GM12875 (cell line): Measurements from ENCODE around the gene RBMXL3.
"Not testable (repeated sequence)": the region's sequence is repeated elsewhere in the genome, so short reads cannot be mapped to it uniquely, and the experiment has no call there.

ENCODE experiments used
- H3K4me3 ChIP-seq: one replicate; pipeline ENCODE4 v1.5.1; 2011; ENCODE audit warnings: low read depth, low read length, control low read depth
- CTCF ChIP-seq: IDR thresholded peaks from 2 replicates; pipeline ENCODE4 v1.5.1; 2011; ENCODE audit warnings: low read depth, mild to moderate bottlenecking, control low read depth, inconsistent platforms, low read length, moderate library complexity, borderline replicate concordance; ENCODE audit not compliant: insufficient read depth

RBMXL3 gene

GRCh38 chrX:115214151-115214550 lies 24.9 kb downstream of the RBMXL3 start:
- no peak overlapping the region for H3K4me3 ChIP-seq

GRCh38 chrX:115214605-115215004 lies 25.4 kb downstream of the RBMXL3 start:
- H3K4me3 ChIP-seq = no peak overlapping the region
- no peak for TF ChIP-seq CTCF

More at GRCh38 chrX:115214151-115214550, 24.9 kb downstream of the RBMXL3 start:
- no peak for TF ChIP-seq CTCF

- not testable (repeated sequence) for H3K4me3 ChIP-seq
Measured at GRCh38 chrX:115217346-115217745, 28.1 kb downstream of the RBMXL3 start.

GRCh38 chrX:115226929-115227328 lies 37.7 kb downstream of the RBMXL3 start:
- TF ChIP-seq CTCF = peak; percentile 48; the same call in 1 of the 2 replicates
- H3K4me3 ChIP-seq = no peak overlapping the region

- TF ChIP-seq CTCF = no peak
- H3K4me3 ChIP-seq = no peak overlapping the region
Measured at GRCh38 chrX:115229337-115230003, 40.3 kb downstream of the RBMXL3 start.

GRCh38 chrX:115232933-115233496 lies 43.8 kb downstream of the RBMXL3 start:
- no peak overlapping the region for H3K4me3 ChIP-seq
- TF ChIP-seq CTCF = no peak

GRCh38 chrX:115233497-115234455 lies 44.6 kb downstream of the RBMXL3 start, which contains the start of gene LRCH2:
Gene LRCH2, minus strand, starts transcription at chrX:115234096. Its CDS starts 55 bp downstream, at chrX:115234041.
- no peak within 1 kb of the TSS for H3K4me3 ChIP-seq
- TF ChIP-seq CTCF = no peak
